HEK293T (cell line): ENCODE data around the gene TTLL6.

ENCODE experiments used
- ARNT ChIP-seq: fragments of 450-650 bp; IDR thresholded peaks from 2 replicates; pipeline ENCODE4 v1.6.1; 2017; ENCODE audit warnings: mild to moderate bottlenecking
- CTBP1 ChIP-seq: fragments of 450-650 bp; IDR thresholded peaks from 2 replicates; pipeline ENCODE4 v1.6.1; 2016; ENCODE audit warnings: borderline replicate concordance
- FOXA1 ChIP-seq: fragments of 450-650 bp; IDR thresholded peaks from 2 replicates; pipeline ENCODE4 v1.6.1; 2016; ENCODE audit warnings: mild to moderate bottlenecking
- FOXM1 ChIP-seq: fragments of 450-650 bp; IDR thresholded peaks from 2 replicates; pipeline ENCODE4 v1.6.1; 2017; ENCODE audit warnings: mild to moderate bottlenecking, borderline replicate concordance
- L3MBTL2 ChIP-seq: fragments of 450-650 bp; conservative IDR thresholded peaks from 2 replicates; pipeline ENCODE4 v1.6.1; 2016; ENCODE audit warnings: mild to moderate bottlenecking
- SUZ12 ChIP-seq: fragments of 450-650 bp; IDR thresholded peaks from 2 replicates; pipeline ENCODE4 v1.6.1; 2016; ENCODE audit warnings: mild to moderate bottlenecking
- TARDBP ChIP-seq: fragments of 450-650 bp; IDR thresholded peaks from 2 replicates; pipeline ENCODE4 v1.6.1; 2016
- TF ChIP-seq, protein P1 (sequence below): fragments of 450-650 bp; IDR thresholded peaks from 2 replicates; pipeline ENCODE4 v1.6.1; 2016

DNA sequence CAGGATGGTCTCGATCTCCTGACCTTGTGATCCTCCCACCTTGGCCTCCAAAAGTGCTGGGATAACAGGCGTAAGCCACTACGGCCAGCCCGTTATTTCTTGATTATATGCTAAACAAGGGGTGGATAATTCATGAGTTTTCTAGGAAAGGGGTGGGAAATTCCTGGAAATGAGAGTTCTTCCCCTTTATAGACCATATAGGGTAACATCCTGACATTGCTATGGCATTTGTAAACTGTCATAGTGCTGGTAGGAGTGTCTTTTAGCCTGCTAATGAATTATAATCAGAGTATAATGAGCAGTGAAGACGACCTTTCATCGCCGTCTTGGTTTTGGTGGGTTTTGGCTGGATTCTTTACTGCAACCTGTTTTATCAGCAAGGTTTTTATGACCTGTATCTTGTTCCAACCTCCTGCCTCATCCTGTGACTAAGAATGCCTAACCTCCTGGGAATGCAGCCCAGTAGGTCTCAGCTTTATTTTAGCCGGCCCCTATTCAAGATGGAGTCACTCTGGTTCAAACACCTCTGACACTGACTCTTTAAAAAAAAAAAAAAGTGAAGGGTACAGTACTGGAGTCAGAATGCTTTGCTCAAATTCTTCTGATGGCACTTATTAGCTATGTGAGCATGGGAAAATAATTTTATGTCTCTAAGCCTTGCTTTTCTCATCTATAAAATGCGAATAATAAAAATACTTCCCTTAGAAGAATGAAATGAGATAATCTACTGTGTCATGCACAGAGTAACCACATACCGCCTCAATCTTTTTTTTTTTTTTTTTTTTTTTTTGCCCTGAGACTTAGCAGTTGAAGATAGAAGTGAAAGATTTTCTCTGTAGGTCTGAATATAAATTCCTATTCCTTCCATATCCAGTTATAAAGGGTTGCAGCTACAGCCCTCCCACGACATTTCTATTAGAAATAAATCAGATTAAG is 8.7 kb upstream of the TTLL6 start:
- TF ChIP-seq FOXA1: no peak
- no peak for TF ChIP-seq TARDBP
- no peak for TF ChIP-seq ARNT
- no peak for TF ChIP-seq SUZ12
- TF ChIP-seq, protein P1, sequence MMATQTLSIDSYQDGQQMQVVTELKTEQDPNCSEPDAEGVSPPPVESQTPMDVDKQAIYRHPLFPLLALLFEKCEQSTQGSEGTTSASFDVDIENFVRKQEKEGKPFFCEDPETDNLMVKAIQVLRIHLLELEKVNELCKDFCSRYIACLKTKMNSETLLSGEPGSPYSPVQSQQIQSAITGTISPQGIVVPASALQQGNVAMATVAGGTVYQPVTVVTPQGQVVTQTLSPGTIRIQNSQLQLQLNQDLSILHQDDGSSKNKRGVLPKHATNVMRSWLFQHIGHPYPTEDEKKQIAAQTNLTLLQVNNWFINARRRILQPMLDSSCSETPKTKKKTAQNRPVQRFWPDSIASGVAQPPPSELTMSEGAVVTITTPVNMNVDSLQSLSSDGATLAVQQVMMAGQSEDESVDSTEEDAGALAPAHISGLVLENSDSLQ: no peak
- no peak for TF ChIP-seq CTBP1
- no peak for TF ChIP-seq L3MBTL2
- no peak for TF ChIP-seq FOXM1
